Neural progenitor cell (in vitro differentiated cells): Measurements from ENCODE around the gene LILRB2.

ENCODE experiments used
- CTCF ChIP-seq: fragments of 200-600 bp; sonication (generic); IDR thresholded peaks from 2 replicates; pipeline ENCODE4 v1.5.1; 2017; ENCODE audit warnings: antibody characterized with exemption, mild to moderate bottlenecking
- EZH2 ChIP-seq: fragments of 200-600 bp; sonication (generic); IDR thresholded peaks from 2 replicates; pipeline ENCODE4 v1.6.1; 2017; ENCODE audit warnings: antibody characterized with exemption, mild to moderate bottlenecking, moderate library complexity
- EZH2phosphoT487 ChIP-seq: fragments of 200-600 bp; sonication (generic); IDR thresholded peaks from 2 replicates; pipeline ENCODE4 v1.6.1; 2017; ENCODE audit warnings: antibody characterized with exemption

DNA sequence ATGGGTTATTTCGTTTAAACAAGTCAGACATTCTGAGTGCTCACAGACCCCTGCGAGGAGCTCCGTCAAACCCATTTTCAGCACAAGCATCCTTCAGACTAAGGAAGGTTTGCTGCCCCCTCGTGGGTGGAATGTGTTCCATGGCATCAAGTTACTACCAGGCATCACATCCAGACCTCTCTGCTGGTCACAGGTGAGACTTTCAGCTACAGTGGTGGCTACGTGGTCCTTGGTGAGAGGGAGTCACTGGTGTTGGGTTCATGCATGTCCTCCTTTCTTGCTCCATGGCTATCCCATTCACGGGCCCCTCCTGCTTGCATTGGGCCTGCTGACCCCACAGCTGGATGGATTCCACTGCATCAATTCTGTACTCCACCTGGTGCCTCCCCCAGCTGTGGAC lies 14.8 kb downstream of the LILRB2 start:
- TF ChIP-seq CTCF (peak; percentile 84), EZH2 (no peak), EZH2phosphoT487 (no peak)
